Fibroblast of mammary gland (primary cell): ENCODE measurements around the gene TTC4.
"Not testable (repeated sequence)": the region's sequence is repeated elsewhere in the genome, so short reads cannot be mapped to it uniquely, and the experiment has no call there.

Experiments used
- DNase-seq: peaks from one replicate; pipeline ENCODE4 v3.0.0-alpha.2; 2010; ENCODE audit warnings: low read depth
- H3K4me3 ChIP-seq: 2 replicates; pipeline ENCODE4 v1.5.1; 2011; ENCODE audit warnings: low read depth, mild to moderate bottlenecking, low read length, moderate library complexity; ENCODE audit not compliant: control insufficient read depth
- TF ChIP-seq, protein P1 (sequence below): conservative IDR thresholded peaks from 2 replicates; pipeline ENCODE4 v1.5.1; 2011; ENCODE audit warnings: low read depth, low read length, inconsistent platforms; ENCODE audit not compliant: control insufficient read depth, insufficient read depth

Gene TTC4

GRCh38 chr1:54774820-54775498 is 59.3 kb downstream of the TTC4 start:
- TF ChIP-seq, protein P1, sequence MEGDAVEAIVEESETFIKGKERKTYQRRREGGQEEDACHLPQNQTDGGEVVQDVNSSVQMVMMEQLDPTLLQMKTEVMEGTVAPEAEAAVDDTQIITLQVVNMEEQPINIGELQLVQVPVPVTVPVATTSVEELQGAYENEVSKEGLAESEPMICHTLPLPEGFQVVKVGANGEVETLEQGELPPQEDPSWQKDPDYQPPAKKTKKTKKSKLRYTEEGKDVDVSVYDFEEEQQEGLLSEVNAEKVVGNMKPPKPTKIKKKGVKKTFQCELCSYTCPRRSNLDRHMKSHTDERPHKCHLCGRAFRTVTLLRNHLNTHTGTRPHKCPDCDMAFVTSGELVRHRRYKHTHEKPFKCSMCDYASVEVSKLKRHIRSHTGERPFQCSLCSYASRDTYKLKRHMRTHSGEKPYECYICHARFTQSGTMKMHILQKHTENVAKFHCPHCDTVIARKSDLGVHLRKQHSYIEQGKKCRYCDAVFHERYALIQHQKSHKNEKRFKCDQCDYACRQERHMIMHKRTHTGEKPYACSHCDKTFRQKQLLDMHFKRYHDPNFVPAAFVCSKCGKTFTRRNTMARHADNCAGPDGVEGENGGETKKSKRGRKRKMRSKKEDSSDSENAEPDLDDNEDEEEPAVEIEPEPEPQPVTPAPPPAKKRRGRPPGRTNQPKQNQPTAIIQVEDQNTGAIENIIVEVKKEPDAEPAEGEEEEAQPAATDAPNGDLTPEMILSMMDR: no peak
- no peak overlapping the region for H3K4me3 ChIP-seq
- DNase-seq: peak; percentile 37

- not testable (repeated sequence) for DNase-seq
Observed at GRCh38 chr1:54775828-54776721, 60.4 kb downstream of the TTC4 start.

DNA sequence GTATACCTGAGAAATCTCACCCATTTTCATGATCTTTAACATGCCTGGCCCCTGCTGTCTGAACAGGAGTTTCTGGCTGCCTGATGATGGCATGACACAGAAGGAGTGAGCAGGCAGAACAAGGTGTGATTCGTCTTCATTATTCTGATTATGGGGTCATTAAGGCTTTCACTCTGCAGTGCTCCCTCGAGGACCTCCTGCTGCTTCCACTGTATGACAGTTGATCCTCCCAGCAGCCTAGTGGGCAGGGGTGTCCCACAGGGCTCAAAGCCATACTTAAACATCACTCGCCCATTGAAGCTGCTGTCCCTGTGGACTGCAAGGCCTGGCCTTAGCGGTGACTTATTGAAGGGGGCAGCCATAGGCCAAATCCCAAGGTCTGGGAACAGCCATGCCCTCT is 61.4 kb downstream of the TTC4 start:
- TF ChIP-seq, protein P1: no peak
- no peak overlapping the region for H3K4me3 ChIP-seq
- no peak for DNase-seq

More at GRCh38 chr1:54775828-54776721, 60.4 kb downstream of the TTC4 start:
- not testable (repeated sequence) for H3K4me3 ChIP-seq

GRCh38 chr1:54777431-54777830 is 61.8 kb downstream of the TTC4 start:
- DNase-seq: no peak
- TF ChIP-seq, protein P1: no peak
- no peak overlapping the region for H3K4me3 ChIP-seq

DNA sequence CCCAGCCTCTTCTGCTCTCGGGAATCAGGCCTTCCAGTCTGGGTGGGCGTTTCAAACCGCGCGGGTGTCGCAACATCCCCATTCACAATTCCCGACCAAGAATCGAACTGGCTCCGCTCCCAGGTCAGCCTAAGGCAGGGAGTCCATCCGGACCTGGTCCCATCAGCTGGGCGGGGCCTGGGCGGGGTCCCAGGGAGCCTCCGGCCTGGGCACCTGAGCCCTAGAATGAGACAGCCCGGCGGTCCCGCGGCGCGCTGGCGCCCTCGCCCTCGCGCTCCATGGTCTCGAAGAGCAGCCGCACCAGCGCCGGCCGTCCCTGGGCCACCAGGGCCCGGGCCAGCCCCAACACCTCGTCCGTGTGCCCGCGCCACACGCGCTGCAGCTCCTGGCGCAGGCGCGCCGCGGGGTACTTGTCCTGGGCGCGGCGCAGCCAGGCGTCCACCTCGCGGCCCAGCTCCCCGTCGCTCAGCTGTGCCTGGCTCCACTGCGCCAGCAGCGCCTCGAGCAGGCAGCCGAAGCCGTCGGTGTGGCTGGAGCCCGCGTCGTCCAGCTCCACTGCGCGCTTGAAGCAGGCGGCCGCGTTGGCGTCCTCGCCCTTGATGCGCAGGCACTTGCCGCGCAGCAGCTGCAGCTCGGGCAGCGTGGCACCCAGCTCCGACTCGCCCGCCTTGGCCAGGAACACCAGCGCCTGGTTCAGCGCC is 65.5 kb downstream of the TTC4 start:
- TF ChIP-seq, protein P1: no peak
- no peak overlapping the region for H3K4me3 ChIP-seq
- no peak for DNase-seq

- H3K4me3 ChIP-seq: no peak overlapping the region
- TF ChIP-seq, protein P1: no peak
- DNase-seq: no peak
Observed at GRCh38 chr1:54782156-54782555, 66.5 kb downstream of the TTC4 start.
